Mesothelial cell of epicardium (in vitro differentiated cells): Measurements from ENCODE around the gene TFAP2A. TPM values are rescaled to one million over a fixed set of nuclear protein-coding genes. Genes with fewer than 3 reads are reported as not detected.
A peak's percentile ranks its signal among the peaks of the same experiment; 100 is the strongest.

Experiments
- DNase-seq, 2 experiments: peaks; one replicate each; pipeline ENCODE4 v3.0.0; 2021; ENCODE audit warnings: low spot score in 2 of 2; ENCODE audit not compliant: unreplicated experiment in 2 of 2
- H3K27ac Mint-ChIP-seq: 2 replicates; pipeline ENCODE4 v1.8.0; 2021; ENCODE audit warnings: mixed read lengths
- H3K27me3 Mint-ChIP-seq: 2 replicates; pipeline ENCODE4 v1.8.0; 2021; ENCODE audit warnings: low read depth, mixed read lengths
- H3K36me3 Mint-ChIP-seq: 2 replicates; pipeline ENCODE4 v1.8.0; 2021; ENCODE audit warnings: mixed read lengths
- H3K4me1 Mint-ChIP-seq: 2 replicates; pipeline ENCODE4 v1.8.0; 2021; ENCODE audit warnings: mixed read lengths
- H3K4me3 Mint-ChIP-seq: 2 replicates; pipeline ENCODE4 v1.8.0; 2021; ENCODE audit warnings: mild to moderate bottlenecking, moderate library complexity, mixed read lengths
- H3K9me3 Mint-ChIP-seq: 2 replicates; pipeline ENCODE4 v1.8.0; 2021; ENCODE audit warnings: mixed read lengths
- CTCF ChIP-seq: fragments of 200-600 bp; sonication (generic); IDR thresholded peaks from one replicate; pipeline ENCODE4 v1.5.0; 2021; ENCODE audit warnings: antibody characterized with exemption; ENCODE audit not compliant: unreplicated experiment
- total RNA-seq: library from RNA; stranded (reverse); gene quantifications from 3 replicates; pipeline ENCODE4 v1.2.1, GENCODE V29; 2021

TFAP2A gene
- total RNA-seq, 1 donor from 2014 or later: 62.4 TPM

GRCh38 chr6:10375391-10375969 lies 39.4 kb downstream of the TFAP2A start:
- peaks cover 24% of the 10 kb centered on the region for H3K4me1 Mint-ChIP-seq
- H3K27ac Mint-ChIP-seq: no peak overlapping the region
- DNase-seq: no peak
- no peaks in the 10 kb centered on the region for H3K36me3 Mint-ChIP-seq
- no peaks in the 10 kb centered on the region for H3K9me3 Mint-ChIP-seq
- peaks cover under 1% of the 10 kb centered on the region for H3K27me3 Mint-ChIP-seq
- TF ChIP-seq CTCF: no peak
- no peak overlapping the region for H3K4me3 Mint-ChIP-seq

GRCh38 chr6:10373642-10374359 lies 41.1 kb downstream of the TFAP2A start:
- no peak for TF ChIP-seq CTCF
- H3K4me3 Mint-ChIP-seq: no peak overlapping the region
- no peak for DNase-seq
- H3K4me1 Mint-ChIP-seq: peaks cover 27% of the 10 kb centered on the region
- no peaks in the 10 kb centered on the region for H3K9me3 Mint-ChIP-seq
- H3K27me3 Mint-ChIP-seq: no peaks in the 10 kb centered on the region
- H3K27ac Mint-ChIP-seq: peak overlapping the region; percentile 65
- no peaks in the 10 kb centered on the region for H3K36me3 Mint-ChIP-seq

- H3K36me3 Mint-ChIP-seq: peaks cover 4% of the 10 kb centered on the region
- no peak overlapping the region for H3K4me3 Mint-ChIP-seq
- peaks cover 15% of the 10 kb centered on the region for H3K4me1 Mint-ChIP-seq
- TF ChIP-seq CTCF: no peak
- H3K9me3 Mint-ChIP-seq: peaks cover 7% of the 10 kb centered on the region
- H3K27ac Mint-ChIP-seq: no peak overlapping the region
- no peak for DNase-seq
- H3K27me3 Mint-ChIP-seq: no peaks in the 10 kb centered on the region
Observed at GRCh38 chr6:10369896-10370295, 45.0 kb downstream of the TFAP2A start.

GRCh38 chr6:10368861-10369260 lies 46.0 kb downstream of the TFAP2A start:
- Mint-ChIP-seq H3K9me3 (peaks cover 17% of the 10 kb centered on the region), H3K27me3 (no peaks in the 10 kb centered on the region), H3K27ac (no peak overlapping the region), H3K36me3 (peaks cover 9% of the 10 kb centered on the region), H3K4me3 (no peak overlapping the region), H3K4me1 (peaks cover 7% of the 10 kb centered on the region)
- DNase-seq: no peak
- no peak for TF ChIP-seq CTCF

GRCh38 chr6:10363911-10364310 lies 51.0 kb downstream of the TFAP2A start:
- no peaks in the 10 kb centered on the region for H3K4me1 Mint-ChIP-seq
- peaks cover 18% of the 10 kb centered on the region for H3K9me3 Mint-ChIP-seq
- peaks cover 9% of the 10 kb centered on the region for H3K36me3 Mint-ChIP-seq
- no peaks in the 10 kb centered on the region for H3K27me3 Mint-ChIP-seq
- H3K27ac Mint-ChIP-seq: no peak overlapping the region
- no peak overlapping the region for H3K4me3 Mint-ChIP-seq
- no peak for TF ChIP-seq CTCF
- no peak for DNase-seq
